NT2/D1 (cell line): ENCODE results near the gene ZNF43.
"Not testable (repeated sequence)": the region's sequence is repeated elsewhere in the genome, so short reads cannot be mapped to it uniquely, and the experiment has no call there.

Experiments
- DNase-seq: peaks from one replicate; pipeline ENCODE4 v3.0.0-alpha.2; 2011; ENCODE audit warnings: low read depth, low spot score
- H3K27me3 ChIP-seq: 2 replicates; pipeline ENCODE4 v1.6.0; 2011; ENCODE audit warnings: mild to moderate bottlenecking; ENCODE audit not compliant: insufficient read length, insufficient read depth
- H3K36me3 ChIP-seq: 2 replicates; pipeline ENCODE4 v1.6.1; 2011; ENCODE audit warnings: mild to moderate bottlenecking, low read length, mixed read lengths; ENCODE audit not compliant: insufficient read depth, insufficient read length
- H3K4me1 ChIP-seq: 2 replicates; pipeline ENCODE4 v1.5.1; 2011; ENCODE audit not compliant: insufficient read depth, insufficient read length
- H3K4me3 ChIP-seq: 2 replicates; pipeline ENCODE4 v1.5.1; 2011; ENCODE audit warnings: low read depth; ENCODE audit not compliant: insufficient read length
- H3K9ac ChIP-seq: 2 replicates; pipeline ENCODE4 v1.6.0; 2011; ENCODE audit warnings: low read depth; ENCODE audit not compliant: insufficient read length
- H3K9me3 ChIP-seq: 2 replicates; pipeline ENCODE4 v1.5.1; 2011; ENCODE audit warnings: mild to moderate bottlenecking, low read length; ENCODE audit not compliant: insufficient read depth
- SUZ12 ChIP-seq: IDR thresholded peaks from 2 replicates; pipeline ENCODE4 v1.6.1; 2011; ENCODE audit not compliant: insufficient read length, insufficient read depth; ENCODE audit errors: extremely low read depth
- YY1 ChIP-seq: IDR thresholded peaks from 2 replicates; pipeline ENCODE4 v1.6.1; 2011; ENCODE audit not compliant: insufficient read length, insufficient read depth
- ZNF274 ChIP-seq: IDR thresholded peaks from 2 replicates; pipeline ENCODE4 v1.6.1; 2011; ENCODE audit warnings: mild to moderate bottlenecking, low read depth, low read length

The ZNF43 gene

DNA sequence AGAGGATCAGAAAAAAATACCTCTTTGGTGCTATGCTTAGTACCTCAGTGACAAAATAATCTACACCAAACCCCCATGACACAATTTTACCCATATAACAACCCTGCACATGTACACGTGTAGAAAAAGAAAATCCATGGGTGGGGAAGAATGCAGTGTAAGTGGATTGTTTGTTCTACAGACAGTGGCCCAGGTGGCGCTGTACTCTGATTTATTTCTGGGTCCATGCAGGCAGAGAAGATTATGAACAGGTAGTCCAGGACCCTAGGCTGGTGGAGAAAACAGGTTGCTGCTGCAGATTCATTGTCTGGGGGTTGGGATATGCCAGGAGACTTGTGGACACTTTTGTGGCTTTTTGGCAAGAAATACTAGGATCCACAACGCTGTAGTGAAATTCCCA, 77.7 kb downstream of the ZNF43 start:
- H3K9me3 ChIP-seq: no peaks in the 10 kb centered on the region; the same call in 1 of the 2 replicates

DNA sequence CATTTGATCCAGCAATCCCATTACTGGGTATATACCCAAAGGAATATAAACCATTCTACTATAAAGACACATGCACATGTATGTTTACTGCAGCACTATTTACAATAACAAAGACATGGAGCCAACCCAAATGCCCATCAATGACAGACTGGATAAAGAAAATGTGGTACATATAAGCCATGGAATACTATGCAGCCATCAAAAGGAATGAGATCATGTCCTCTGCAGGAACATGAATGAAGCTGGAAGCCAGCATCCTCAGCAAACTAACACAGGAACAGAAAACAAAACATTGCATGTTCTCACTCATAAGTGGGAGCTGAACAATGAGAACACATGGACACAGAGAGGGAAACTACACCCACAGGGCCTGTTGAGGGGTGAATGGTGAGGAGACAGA, 80.4 kb downstream of the ZNF43 start:
- peaks cover 76% of the 10 kb centered on the region for H3K36me3 ChIP-seq
- not testable (repeated sequence) for H3K9ac ChIP-seq

More for the DNA sequence above, 77.7 kb downstream of the ZNF43 start:
- Histone ChIP-seq H3K9ac (no peak overlapping the region), H3K36me3 (peaks cover 81% of the 10 kb centered on the region), H3K4me1 (no peaks in the 10 kb centered on the region), H3K4me3 (no peak overlapping the region), H3K27me3 (no peaks in the 10 kb centered on the region)
- TF ChIP-seq SUZ12 (no peak), YY1 (no peak), ZNF274 (no peak)
- no peak for DNase-seq

More for the DNA sequence above, 80.4 kb downstream of the ZNF43 start:
- not testable (repeated sequence) for DNase-seq, H3K27me3 ChIP-seq, H3K4me3 ChIP-seq, H3K9me3 ChIP-seq, H3K4me1 ChIP-seq
